ENCODE results near the gene CRMP1. TPM values are rescaled to one million over a fixed set of nuclear protein-coding genes. Genes with fewer than 3 reads are reported as not detected.

Gene CRMP1
- total and polyA plus RNA-seq, 8 donors = 5.2 to 76.2 (median 64.0) TPM

DNA sequence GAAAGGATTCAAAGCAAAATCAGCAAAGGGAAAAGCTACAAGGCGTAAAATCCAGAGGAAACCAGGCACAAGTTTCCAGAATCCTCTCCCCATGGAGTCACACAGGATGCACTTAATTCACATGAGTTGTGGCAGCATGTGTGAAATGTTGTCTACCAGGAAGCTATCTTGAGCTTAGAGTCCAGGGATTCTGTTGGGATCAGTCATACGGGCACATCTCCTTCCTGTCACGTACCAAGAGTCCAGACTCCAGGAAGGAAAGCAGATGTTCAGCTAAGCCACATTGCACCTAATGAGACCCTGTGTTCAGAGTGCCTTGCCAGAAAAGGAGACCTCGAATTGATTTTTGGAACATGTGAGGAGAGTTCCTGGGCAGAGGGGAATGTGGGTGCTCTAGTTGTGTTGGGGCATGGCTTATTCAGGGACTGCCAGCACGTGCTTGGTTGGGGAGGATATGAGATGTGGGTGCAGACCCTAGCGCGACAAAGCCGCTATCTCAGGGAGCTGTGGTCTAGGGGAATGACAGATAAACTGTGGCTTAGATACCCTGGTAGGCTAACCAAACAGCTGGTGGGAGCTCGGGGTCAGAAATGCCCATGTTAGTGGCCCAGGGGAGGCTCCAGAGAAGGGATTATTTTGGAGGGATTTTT lies 111.9 kb downstream of the CRMP1 start:
- H3K36me3 ChIP-seq = peaks cover 0 to 10% of the 10 kb centered on the region in 2 donors
- intact Hi-C loops (cut with DNase I) = no loop called here
- ATAC-seq (no peak), DNase-seq (no peak)
- H3K4me3 ChIP-seq = no peak overlapping the region
- no peaks in the 10 kb centered on the region for H3K27me3 ChIP-seq
- TF ChIP-seq, protein P1, sequence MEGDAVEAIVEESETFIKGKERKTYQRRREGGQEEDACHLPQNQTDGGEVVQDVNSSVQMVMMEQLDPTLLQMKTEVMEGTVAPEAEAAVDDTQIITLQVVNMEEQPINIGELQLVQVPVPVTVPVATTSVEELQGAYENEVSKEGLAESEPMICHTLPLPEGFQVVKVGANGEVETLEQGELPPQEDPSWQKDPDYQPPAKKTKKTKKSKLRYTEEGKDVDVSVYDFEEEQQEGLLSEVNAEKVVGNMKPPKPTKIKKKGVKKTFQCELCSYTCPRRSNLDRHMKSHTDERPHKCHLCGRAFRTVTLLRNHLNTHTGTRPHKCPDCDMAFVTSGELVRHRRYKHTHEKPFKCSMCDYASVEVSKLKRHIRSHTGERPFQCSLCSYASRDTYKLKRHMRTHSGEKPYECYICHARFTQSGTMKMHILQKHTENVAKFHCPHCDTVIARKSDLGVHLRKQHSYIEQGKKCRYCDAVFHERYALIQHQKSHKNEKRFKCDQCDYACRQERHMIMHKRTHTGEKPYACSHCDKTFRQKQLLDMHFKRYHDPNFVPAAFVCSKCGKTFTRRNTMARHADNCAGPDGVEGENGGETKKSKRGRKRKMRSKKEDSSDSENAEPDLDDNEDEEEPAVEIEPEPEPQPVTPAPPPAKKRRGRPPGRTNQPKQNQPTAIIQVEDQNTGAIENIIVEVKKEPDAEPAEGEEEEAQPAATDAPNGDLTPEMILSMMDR (IDR thresholded peaks at IDR 0.05) = no peak
- no peak overlapping the region for H3K27ac ChIP-seq
- no peaks in the 10 kb centered on the region for H3K4me1 ChIP-seq
- H3K9me3 ChIP-seq = peaks cover 0 to 17% of the 10 kb centered on the region in 2 donors

DNA sequence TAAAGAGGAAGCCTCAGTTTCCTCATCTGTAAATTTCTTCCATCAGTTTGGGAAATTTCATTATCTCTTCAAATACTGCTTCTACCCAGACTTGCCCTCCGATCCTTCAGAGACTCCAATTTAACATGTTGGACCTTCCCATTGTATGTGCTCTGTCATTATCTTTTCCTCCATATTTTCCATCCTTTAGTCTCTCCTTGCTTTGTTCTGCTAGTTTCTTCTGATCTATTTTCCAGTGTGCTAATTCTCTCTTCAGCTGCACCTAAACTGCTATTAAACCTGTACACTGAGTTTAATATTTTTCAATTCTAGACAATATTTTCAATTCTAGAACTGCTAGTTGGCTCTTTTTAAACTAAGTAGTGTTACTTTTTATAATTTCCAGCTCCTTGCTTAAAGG lies 116.4 kb downstream of the CRMP1 start:
- H3K9me3 ChIP-seq = peaks cover 0 to 18% of the 10 kb centered on the region in 2 donors
- ATAC-seq (no peak), DNase-seq (no peak)
- H3K36me3 ChIP-seq = peaks cover 0 to 10% of the 10 kb centered on the region in 2 donors
- H3K4me3 ChIP-seq = no peak overlapping the region
- no peaks in the 10 kb centered on the region for H3K4me1 ChIP-seq
- H3K27ac ChIP-seq = no peak overlapping the region
- H3K27me3 ChIP-seq = no peaks in the 10 kb centered on the region
- TF ChIP-seq, protein P1 (IDR thresholded peaks at IDR 0.05) = no peak
- intact Hi-C loops (cut with DNase I) = no loop called here

DNA sequence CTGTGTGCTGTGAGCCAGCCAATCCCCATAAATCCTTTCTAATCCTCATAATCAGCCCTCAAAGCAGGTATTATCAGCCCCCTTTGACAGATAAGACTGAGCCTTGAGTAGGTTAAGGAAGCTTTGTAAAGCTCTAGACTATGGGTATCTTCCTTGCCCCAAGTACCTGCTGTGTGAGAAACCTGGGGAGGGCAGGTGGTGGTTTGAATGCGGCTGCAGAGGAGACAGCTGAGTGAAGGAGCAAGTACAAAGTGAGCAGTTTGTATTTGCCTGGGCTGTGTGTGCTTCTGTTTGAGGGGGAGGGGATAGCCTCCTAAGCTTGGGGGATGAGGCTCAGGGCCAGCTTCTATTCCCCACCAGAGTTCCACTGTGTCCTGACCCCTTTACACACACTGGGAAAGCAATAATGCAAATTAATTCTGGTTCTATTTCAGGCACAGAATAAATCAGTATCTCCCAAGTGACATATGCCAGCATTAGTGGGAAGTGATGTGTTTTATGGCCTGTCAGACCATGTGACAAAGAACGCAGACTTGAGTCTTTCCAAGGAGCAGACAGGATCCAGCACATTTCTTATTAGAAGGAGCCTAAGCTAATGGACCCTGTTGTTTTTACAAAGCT lies 118.4 kb downstream of the CRMP1 start:
- H3K27me3 ChIP-seq = no peaks in the 10 kb centered on the region
- TF ChIP-seq, protein P1 (IDR thresholded peaks at IDR 0.05) = no peak

DNA sequence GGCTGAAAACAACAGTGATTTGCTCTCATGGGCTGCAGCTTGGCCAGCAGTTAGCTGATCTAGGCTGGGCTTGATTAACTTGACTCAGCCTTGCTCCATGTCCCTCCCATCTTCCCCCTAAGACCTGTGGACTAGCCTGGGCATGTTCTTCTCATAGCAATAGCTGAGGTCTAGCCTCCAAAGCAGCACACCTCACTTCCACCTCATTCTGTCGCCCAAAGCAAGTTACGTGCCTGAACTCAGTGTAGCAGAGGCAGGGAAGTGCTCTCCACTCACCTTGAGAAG lies 119.7 kb downstream of the CRMP1 start:
- DNase-seq = no peak
- ATAC-seq = no peak
- no peak overlapping the region for H3K4me3 ChIP-seq
- H3K4me1 ChIP-seq = no peaks in the 10 kb centered on the region
- H3K27me3 ChIP-seq = no peaks in the 10 kb centered on the region
- TF ChIP-seq, protein P1 (IDR thresholded peaks at IDR 0.05) = no peak
- H3K36me3 ChIP-seq = peaks cover 0 to 12% of the 10 kb centered on the region in 2 donors
- intact Hi-C loops (cut with DNase I) = no loop called here
- no peak overlapping the region for H3K27ac ChIP-seq
- peaks cover 0 to 29% of the 10 kb centered on the region in 2 donors for H3K9me3 ChIP-seq

More for the DNA sequence above, 118.4 kb downstream of the CRMP1 start:
- Histone ChIP-seq H3K4me1 (no peaks in the 10 kb centered on the region), H3K27ac (no peak overlapping the region), H3K4me3 (no peak overlapping the region), H3K36me3 (peaks cover 0 to 10% of the 10 kb centered on the region in 2 donors), H3K9me3 (peaks cover 0 to 28% of the 10 kb centered on the region in 2 donors)
- intact Hi-C loops (cut with DNase I) = no loop called here
- DNase-seq (no peak), ATAC-seq (no peak)

DNA sequence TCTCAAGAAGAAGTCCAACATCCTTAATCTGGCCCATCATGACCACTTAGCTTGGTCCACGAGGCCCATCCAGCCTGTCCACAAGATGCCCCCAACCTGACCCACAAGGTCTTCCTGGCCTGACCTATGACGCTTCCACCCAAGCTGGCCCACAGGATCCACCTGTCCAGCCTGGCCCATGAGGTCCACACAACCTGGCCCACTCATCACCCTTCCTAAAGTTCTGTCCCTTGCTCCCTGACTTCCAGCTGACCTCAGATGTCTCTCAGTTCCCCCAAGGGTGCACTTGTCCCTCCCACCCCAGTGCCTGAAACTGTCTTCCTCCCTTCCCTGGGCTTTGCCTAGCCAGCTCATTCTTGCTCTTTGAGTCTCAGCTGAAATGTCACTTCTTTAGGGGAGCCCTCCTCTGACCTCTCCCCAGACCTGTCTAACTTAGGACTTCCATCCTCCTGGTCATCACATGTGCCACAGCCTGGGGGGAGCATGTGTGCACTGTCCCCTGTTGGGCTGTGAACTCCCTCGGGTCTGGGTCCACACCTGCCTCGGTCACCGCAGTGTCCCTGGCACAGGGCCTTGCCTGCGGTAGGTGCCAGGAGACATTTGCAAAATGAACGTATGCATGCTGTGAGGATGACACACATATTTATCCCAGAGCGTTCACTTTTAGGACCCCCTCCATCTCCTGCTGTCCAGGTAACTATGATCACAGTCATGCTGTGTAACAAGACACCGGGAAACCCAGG lies 120.2 kb downstream of the CRMP1 start:
- peaks cover 0 to 13% of the 10 kb centered on the region in 2 donors for H3K36me3 ChIP-seq
- no peaks in the 10 kb centered on the region for H3K27me3 ChIP-seq
- H3K4me3 ChIP-seq = no peak overlapping the region
- H3K4me1 ChIP-seq = no peaks in the 10 kb centered on the region
- no peak overlapping the region for H3K27ac ChIP-seq
- intact Hi-C loops (cut with DNase I) = no loop called here
- peaks cover 0 to 29% of the 10 kb centered on the region in 2 donors for H3K9me3 ChIP-seq
- ATAC-seq (no peak), DNase-seq (no peak)
- TF ChIP-seq, protein P1 (IDR thresholded peaks at IDR 0.05) = no peak

Data from left lung (tissue), 10 donors.